GM10266 (cell line): ENCODE data around the gene GNG7.
A peak's percentile ranks its signal among the peaks of the same experiment; 100 is the strongest.
"Not testable (repeated sequence)": the region's sequence is repeated elsewhere in the genome, so short reads cannot be mapped to it uniquely, and the experiment has no call there.

Experiments
- DNase-seq: peaks from one replicate; pipeline ENCODE4 v3.0.0; 2012; ENCODE audit errors: extremely low spot score
- TF ChIP-seq, protein P1 (sequence below): IDR thresholded peaks from 2 replicates; pipeline ENCODE4 v1.5.1; 2012; ENCODE audit warnings: mild to moderate bottlenecking, low read depth; ENCODE audit not compliant: control insufficient read depth, insufficient read depth; ENCODE audit errors: missing control alignments

Gene GNG7

DNA sequence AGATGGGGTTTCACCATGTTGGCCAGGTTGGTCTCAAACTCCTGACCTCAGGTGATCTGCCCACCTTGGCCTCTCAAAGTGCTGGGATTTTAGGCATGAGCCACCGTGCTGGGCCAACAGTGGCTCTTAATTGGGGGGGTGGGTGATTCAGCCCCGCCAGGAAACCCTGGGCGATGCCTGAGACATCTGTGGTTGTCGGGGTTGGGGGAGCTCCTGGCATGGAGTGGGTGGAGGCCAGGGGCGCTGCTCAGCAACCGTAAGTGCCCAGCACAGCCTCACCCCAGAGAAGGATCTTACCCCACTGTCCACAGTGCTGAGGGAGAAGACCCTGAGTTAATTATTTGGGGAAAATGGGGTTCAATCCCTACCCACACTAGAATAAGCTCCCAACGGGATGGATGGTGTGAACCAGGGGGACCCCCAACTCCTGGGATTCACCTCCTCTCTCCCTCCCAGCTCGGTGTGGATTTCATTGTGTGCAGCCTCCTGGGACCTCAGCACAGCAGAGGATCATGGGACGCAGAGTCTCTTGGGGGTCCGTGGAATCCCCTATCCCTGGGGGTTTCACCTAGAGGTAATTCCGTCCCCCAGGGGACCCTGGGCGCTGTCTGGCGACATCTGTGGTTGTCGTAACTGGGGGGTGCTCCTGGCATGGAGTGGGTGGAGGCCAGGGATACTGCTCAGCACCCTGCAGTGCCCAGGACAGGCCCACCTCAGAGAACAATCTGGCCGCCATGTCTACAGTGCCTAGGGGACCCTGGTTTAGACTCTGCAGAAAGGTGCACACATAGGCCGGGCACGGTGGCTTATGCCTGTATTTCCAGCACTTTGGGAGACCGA, 157.7 kb downstream of the GNG7 start:
- TF ChIP-seq, protein P1, sequence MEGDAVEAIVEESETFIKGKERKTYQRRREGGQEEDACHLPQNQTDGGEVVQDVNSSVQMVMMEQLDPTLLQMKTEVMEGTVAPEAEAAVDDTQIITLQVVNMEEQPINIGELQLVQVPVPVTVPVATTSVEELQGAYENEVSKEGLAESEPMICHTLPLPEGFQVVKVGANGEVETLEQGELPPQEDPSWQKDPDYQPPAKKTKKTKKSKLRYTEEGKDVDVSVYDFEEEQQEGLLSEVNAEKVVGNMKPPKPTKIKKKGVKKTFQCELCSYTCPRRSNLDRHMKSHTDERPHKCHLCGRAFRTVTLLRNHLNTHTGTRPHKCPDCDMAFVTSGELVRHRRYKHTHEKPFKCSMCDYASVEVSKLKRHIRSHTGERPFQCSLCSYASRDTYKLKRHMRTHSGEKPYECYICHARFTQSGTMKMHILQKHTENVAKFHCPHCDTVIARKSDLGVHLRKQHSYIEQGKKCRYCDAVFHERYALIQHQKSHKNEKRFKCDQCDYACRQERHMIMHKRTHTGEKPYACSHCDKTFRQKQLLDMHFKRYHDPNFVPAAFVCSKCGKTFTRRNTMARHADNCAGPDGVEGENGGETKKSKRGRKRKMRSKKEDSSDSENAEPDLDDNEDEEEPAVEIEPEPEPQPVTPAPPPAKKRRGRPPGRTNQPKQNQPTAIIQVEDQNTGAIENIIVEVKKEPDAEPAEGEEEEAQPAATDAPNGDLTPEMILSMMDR, result no peak

DNA sequence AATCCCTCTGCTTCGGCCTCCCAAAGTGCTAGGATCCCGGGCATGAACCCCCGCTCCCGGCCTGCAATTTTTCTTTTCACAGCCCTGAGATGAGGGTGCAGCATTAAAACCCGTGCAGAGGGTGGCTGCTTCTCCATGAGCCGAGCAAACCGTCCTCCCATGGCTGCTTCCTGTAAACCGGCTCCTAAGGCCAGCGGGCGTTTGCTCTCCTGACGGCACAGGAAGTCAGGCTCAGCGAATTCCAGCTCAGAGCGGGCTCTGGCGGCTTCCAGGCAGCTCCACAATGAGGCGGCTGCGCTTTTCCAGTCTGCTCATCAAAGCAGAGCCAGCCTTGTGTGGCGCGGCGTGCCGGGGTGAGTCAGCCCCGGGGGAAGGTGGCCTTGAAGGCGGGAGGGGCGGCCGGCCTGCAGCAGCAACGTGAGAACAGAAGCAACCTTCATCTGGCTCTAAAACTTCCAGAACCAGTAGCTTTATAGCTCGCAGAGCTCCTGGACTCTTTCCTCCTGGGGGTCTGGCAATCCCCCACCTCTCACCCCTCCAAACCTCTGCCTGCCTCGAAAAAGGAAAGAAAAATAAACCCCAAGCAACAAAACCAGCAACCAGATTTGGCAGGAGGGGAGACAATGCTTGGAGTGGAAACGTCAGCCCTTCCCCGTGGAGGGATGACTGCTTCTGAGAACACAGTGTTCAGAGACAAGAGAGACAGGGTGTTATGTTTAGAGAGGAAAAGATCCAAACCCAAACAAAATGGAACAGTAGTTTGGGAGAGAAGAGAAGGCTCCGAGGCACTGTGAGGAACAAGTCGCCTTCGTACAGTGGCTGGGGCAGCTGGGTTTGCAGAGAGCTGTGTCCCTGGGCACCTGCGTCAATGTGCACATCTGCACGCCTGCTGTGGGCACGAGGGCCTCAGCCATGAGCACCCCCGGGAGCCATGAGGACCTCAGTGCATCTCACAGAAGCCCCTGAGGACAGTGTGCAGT, 158.7 kb downstream of the GNG7 start:
- DNase-seq, result peak; percentile 72
- TF ChIP-seq, protein P1, result no peak

More for the DNA sequence above, 157.7 kb downstream of the GNG7 start:
- no peak for DNase-seq

DNA sequence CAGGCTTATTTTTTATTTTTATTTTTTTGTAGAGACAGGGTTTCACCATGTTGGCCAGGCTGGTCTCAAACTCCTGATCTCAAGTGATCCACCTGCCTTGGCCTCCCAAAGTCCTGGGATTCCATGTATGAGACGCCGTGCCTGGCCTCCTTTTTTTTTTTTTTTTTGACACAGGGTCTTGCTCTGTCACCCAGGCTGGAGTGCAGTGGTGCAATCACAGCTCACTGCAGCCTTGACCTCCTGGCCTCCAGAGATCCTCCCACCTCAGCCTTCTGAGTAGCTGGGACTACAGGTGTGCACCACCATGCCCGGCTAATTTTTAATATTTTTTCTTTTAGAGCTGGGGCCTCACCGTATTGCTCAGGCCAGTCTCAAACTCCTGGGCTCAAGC, 159.4 kb downstream of the GNG7 start:
- not testable (repeated sequence) for DNase-seq

DNA sequence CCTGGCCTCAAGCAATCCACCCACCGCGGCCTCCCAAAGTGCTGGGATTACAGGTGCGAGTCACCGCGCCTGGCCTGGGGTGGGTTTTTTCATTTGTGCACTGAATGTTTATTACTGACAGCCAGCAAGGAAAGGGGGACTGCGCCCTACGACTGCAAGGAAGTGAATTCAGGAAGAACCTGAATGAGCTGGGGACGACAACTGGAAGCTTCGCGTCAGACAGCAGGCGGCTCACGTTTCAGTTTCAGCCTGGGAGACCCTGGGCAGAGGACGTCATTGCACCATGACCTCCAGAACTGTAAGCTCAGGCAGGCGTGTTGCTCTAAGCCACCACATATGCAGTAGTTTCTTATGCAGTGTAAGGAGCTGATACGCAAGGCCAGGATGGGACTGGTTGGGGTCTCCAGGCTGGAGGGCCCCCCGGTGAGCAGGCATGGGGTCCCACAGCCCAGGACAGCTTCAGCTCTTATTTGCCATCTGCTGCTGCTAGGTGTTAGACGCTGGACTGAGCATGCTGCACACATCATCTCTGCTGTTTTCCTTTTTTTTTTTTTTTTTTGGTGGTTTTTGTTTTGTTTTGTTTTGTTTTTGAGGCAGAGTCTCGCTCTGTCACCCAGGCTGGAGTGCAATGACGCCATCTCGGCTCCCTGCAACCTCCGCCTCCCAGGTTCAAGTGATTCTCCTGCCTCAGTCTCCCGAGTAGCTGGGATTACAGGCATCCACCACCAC, 160.0 kb downstream of the GNG7 start:
- TF ChIP-seq, protein P1, result no peak

DNA sequence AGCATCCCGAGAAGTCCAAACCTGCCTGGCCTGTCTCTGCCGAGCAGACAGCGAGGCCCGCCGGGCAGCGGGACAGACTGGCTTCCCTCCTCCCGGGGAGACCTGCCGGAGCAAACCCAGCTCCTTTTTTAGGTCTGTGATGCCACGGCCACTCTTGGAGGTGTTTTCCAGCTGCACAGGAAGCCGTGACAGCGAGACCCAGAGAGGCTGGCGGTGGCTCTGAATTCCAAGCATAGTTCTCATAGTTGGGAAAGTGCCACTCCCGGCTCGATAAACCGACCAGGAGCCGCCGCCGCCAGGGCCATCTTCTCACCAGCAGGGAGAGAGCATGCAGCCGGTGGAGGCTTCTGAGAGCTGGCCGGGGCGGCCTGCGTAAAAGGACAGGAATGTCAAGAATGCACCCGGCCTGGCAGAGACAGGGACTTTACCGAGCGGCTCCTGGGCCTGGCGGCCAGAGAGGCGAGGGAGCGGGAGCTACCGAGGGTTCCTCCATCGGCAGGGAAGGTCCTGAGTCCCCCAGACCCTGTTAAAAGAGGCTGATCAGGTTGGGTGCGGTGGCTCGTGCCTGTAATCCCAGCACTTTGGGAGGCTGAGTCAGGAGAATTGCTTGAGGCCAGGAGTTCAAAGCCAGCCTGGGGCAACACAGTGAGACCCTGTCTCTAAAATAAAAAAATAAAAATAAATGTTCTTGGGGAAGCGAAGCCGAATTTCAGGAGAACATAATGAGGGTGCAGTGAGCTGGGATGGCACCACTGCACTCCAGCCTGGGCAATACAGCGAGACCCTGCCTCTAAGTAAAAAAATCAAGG, 161.6 kb downstream of the GNG7 start:
- DNase-seq, result no peak

More for the DNA sequence above, 160.0 kb downstream of the GNG7 start:
- DNase-seq, result no peak

DNA sequence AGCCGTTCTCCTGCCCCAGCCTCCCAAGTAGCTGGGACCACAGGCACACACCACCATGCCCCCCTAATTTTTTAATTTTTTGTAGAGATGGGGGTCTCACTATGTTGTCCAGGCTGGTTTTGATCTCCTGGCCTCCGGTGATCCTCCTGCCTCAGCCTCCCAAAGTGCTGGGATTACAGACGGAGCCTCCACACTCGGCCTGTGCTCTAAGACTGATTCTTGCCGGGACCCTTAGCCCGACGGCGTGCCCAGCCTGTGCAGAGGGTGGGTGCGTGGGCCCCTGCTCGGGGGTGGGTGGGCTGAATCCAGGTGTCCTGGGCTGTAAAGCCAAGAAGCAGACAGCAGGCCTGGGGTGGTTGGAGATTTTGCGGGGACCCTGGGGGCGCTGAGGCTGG, 162.2 kb downstream of the GNG7 start:
- no peak for DNase-seq
- TF ChIP-seq, protein P1, result no peak

More for the DNA sequence above, 161.6 kb downstream of the GNG7 start:
- TF ChIP-seq, protein P1, result no peak
